GM19372 (cell line): ENCODE measurements around the gene IRF4.

Experiments used
- ATAC-seq: cut with Tn5 transposase; IDR thresholded peaks from one replicate; pipeline ENCODE4 v1.9.1; 2021; ENCODE audit warnings: mild to moderate bottlenecking, low read depth, moderate library complexity; ENCODE audit not compliant: unreplicated experiment

Gene IRF4

DNA sequence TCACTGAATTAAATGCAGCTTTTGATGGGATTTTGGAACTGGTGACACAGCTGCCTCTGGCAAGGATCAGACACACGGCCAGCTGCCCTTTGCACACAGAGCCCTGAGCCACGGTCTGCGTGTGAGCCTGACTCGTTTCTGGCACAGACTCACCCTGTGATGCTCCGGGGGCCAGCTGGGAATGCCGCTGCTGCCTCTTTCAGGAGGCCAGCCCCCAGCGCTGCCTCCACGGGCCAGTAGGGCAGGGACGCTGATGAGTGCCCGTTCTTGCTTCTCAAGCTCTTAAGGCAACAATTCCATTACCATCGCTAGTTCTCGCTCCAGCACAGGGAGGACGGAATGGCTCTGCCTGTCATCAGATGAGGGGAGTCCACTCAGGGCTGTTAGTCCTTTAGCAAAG, 61.6 kb downstream of the IRF4 start:
- ATAC-seq: no peak

DNA sequence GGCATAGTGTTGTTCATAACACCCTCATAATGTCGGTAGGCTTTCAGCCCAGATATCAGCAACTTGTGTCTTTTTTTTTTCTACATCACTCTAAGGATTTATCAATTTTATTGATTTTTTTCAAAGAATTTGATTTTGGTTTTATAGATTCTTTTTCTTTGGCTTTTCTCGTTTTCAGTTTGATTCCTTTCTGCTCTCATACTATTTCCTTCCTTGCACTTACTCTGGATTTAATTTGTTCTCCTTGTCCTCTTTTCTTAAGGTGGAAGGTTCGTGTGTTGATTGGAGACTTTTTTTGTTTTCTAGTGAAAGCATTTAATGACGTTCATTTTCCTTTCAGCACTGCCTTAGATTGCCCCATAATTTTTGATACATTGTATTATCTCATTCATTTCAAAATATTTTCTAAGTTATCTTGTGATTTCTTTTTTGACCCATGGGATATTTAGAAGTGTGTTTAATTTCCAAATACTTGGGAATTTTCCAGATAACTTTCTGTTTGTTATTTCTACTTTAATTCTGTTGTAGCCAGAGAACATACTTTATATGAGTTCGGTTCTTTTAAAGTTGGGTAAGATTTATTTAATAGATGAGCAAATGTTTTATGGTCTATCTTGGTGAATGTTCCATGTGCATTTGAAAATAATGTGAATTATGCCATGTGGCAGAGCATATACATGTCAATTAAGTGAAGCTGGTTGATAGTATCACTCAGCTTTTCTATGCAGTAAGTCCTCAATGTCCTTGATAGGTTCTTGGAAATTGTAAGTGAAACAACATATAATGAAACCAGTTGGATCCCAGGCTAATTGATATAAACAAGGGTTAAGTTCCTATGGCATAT, 62.8 kb downstream of the IRF4 start:
- no peak for ATAC-seq

DNA sequence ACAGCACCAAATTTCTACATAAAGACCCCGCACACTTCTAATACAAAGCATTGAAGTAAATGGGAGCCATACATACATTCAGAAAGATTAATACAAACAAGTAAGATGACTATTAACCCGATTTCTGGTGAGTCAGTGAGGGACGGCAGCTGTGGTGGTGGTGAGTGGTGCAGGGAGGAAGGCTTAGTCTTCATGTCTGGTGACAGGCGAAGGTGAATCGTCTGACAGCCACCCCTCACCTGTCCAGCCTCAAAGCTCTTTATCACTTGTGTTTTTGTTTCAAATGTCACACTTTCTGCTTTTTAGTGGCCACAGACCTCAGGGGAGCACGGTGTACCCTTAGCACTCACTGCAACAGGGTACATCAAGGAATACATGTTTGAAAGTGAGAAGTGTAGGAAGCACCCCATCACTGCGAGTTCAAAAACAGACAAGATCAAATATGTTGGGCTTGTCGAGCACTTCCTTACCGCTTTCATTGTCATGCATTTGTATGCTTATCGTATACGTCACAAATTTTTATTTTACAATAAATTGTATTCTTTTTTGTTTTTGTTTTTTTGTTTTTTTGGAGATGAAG, 63.5 kb downstream of the IRF4 start:
- ATAC-seq: no peak

DNA sequence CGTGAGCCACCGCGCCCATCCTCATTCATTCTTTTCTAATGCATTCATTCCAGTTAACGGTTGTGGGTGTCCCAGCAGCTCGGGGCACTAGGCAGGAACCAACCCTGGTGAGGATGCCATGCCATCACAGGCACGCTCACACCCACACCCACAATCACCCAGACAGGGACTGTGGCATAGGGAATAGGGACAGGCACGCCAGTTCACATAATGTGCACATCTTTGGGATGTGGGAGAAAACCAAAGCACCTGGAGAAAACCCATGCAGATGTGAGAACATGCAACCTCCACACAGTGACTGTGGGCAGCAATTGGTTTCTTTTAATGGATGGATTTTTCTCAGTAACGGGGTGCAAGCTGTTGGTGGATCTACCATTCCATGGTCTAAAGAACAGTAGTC, 64.3 kb downstream of the IRF4 start:
- no peak for ATAC-seq

DNA sequence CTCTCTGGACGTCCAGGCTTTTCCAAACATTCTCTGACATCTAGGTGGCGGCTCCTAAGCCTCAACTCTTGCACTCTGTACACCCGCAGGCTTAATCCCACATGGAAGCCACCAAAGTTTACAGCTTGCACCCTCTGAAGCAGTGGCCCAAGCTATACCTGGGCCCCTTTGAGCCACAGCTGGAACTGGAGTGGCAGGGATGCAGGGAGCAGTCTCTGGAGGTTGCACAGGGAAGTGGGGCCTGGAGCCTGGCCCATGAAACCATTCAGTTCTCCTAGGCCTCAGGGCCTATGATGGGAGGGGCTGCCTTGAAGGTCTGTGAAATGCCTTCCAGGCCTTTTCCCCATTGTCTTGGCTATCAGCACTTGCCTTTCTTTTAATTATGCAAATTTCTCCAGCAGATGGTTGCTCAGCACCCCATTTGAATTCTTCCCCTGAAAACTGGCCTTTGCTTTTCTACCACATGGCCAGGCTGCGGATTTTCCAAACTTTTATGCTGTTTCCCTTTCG, 64.9 kb downstream of the IRF4 start:
- no peak for ATAC-seq

DNA sequence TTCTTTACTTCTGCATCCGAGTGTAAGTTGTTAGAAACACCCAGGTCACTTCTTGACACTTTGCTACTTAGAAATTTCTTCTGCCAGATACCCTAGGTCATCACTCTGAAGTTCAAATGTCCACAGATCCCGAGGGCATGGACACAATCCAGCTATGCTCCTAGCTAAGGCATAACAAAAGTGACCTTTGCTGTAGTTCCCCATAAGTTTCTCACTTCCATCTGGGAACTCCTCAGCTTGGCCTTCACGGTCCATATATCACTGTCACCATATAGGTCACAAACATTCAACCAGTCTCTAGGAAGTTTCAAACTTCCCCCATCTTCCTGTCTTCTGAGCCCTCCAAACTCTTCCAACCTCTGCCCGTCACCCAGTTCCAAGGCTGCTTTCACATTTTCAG, 65.3 kb downstream of the IRF4 start:
- no peak for ATAC-seq
